ENCODE results near the gene GPR55.

Gene GPR55

GRCh38 chr2:230891064-230891463 lies 34.0 kb downstream of the GPR55 start:
- TF ChIP-seq CTCF (conservative IDR thresholded peaks at IDR 0.05; ENCODE audit: low read depth, low read length) = no peak
- no peak for DNase-seq (ENCODE audit: low read depth)
- H3K4me3 ChIP-seq (ENCODE audit: low read depth, low read length) = no peak overlapping the region

GRCh38 chr2:230890646-230891045 lies 34.4 kb downstream of the GPR55 start:
- H3K4me3 ChIP-seq (ENCODE audit: low read depth, low read length) = no peak overlapping the region
- no peak for TF ChIP-seq CTCF (conservative IDR thresholded peaks at IDR 0.05; ENCODE audit: low read depth, low read length)
- DNase-seq (ENCODE audit: low read depth) = no peak

GRCh38 chr2:230889911-230890601 lies 35.0 kb downstream of the GPR55 start:
- no peak for DNase-seq (ENCODE audit: low read depth)
- no peak overlapping the region for H3K4me3 ChIP-seq (ENCODE audit: low read depth, low read length)
- no peak for TF ChIP-seq CTCF (conservative IDR thresholded peaks at IDR 0.05; ENCODE audit: low read depth, low read length)

- TF ChIP-seq CTCF (conservative IDR thresholded peaks at IDR 0.05; ENCODE audit: low read depth, low read length) = no peak
- H3K4me3 ChIP-seq (ENCODE audit: low read depth, low read length) = no peak overlapping the region
- no peak for DNase-seq (ENCODE audit: low read depth)
Observed at GRCh38 chr2:230888824-230889400, 36.1 kb downstream of the GPR55 start.

- no peak overlapping the region for H3K4me3 ChIP-seq (ENCODE audit: low read depth, low read length)
- DNase-seq (ENCODE audit: low read depth) = no peak
- TF ChIP-seq CTCF (conservative IDR thresholded peaks at IDR 0.05; ENCODE audit: low read depth, low read length) = no peak
Observed at GRCh38 chr2:230887342-230887741, 37.7 kb downstream of the GPR55 start.

- no peak for DNase-seq (ENCODE audit: low read depth)
- no peak for TF ChIP-seq CTCF (conservative IDR thresholded peaks at IDR 0.05; ENCODE audit: low read depth, low read length)
- H3K4me3 ChIP-seq (ENCODE audit: low read depth, low read length) = no peak overlapping the region
Observed at GRCh38 chr2:230886671-230887071, 38.4 kb downstream of the GPR55 start.

- no peak for TF ChIP-seq CTCF (conservative IDR thresholded peaks at IDR 0.05; ENCODE audit: low read depth, low read length)
- no peak for DNase-seq (ENCODE audit: low read depth)
- H3K4me3 ChIP-seq (ENCODE audit: low read depth, low read length) = no peak overlapping the region
Observed at GRCh38 chr2:230886206-230886605, 38.8 kb downstream of the GPR55 start.
